Endothelial cell of umbilical vein (primary cell): ENCODE data around the gene MUC2. TPM values are rescaled to one million over a fixed set of nuclear protein-coding genes. Genes with fewer than 3 reads are reported as not detected.

Experiments
- BruUV-seq: library from RNA; stranded (reverse); fragments of 400-500 nt; replicated peaks from 2 replicates; lab custom pipeline; 2021; lab: Mats Ljungman, UMichigan
- CTCF ChIA-PET: fragments of 300-600, 350-600 bp; sonication (Branson Sonifier 250); formaldehyde crosslinking; loops from one replicate; lab custom pipeline; 2021; ENCODE audit warnings: antibody characterized with exemption, inconsistent platforms; lab: Charles Lee
- POLR2A ChIA-PET: fragments of 300-600, 350-600 bp; sonication (Branson Sonifier 250); formaldehyde crosslinking; loops from one replicate; lab custom pipeline; 2021; ENCODE audit warnings: antibody characterized with exemption, inconsistent platforms; lab: Charles Lee
- DNase-seq: peaks from one replicate; pipeline ENCODE4 v3.0.0-alpha.2; 2011; ENCODE audit warnings: low read depth, low spot score
- FAIRE-seq: peaks from 2 replicates; lab custom pipeline; 2011; peaks lifted over from hg19 to GRCh38; lab: Jason Lieb, UNC
- H2AFZ ChIP-seq: 2 replicates; pipeline ENCODE4 v1.6.0; 2012; ENCODE audit warnings: low read depth, low read length, control low read depth, inconsistent platforms
- H3K27ac ChIP-seq: 2 replicates; pipeline ENCODE4 v1.5.1; 2011; ENCODE audit warnings: low read depth, mild to moderate bottlenecking, control low read depth, low read length, moderate library complexity; ENCODE audit not compliant: insufficient read depth
- H3K27me3 ChIP-seq, 2 experiments: 2 replicates each; pipeline versions ENCODE4 v1.6.0 to v1.6.1; 2011; ENCODE audit warnings: low read length in 2 of 2, mixed read lengths in 1 of 2; ENCODE audit not compliant: control insufficient read depth in 2 of 2, insufficient read depth in 2 of 2
- H3K36me3 ChIP-seq, 2 experiments: 2 replicates in 1 of 2; 3 replicates in 1 of 2; pipeline ENCODE4 v1.5.1; 2011; ENCODE audit warnings: low read length in 2 of 2, mild to moderate bottlenecking in 1 of 2, moderate library complexity in 1 of 2; ENCODE audit not compliant: control insufficient read depth in 2 of 2, insufficient read depth in 2 of 2; ENCODE audit errors: extremely low read depth in 1 of 2
- H3K4me1 ChIP-seq: 3 replicates; pipeline ENCODE4 v1.5.1; 2011; ENCODE audit warnings: mild to moderate bottlenecking, low read length; ENCODE audit not compliant: control insufficient read depth, insufficient read depth; ENCODE audit errors: extremely low read depth
- H3K4me2 ChIP-seq: 2 replicates; pipeline ENCODE4 v1.6.1; 2011; ENCODE audit warnings: low read length, control low read depth, mixed read lengths; ENCODE audit not compliant: insufficient read depth
- H3K4me3 ChIP-seq, 3 experiments: fragments of 200-600 bp in 1 of 3; sonication (generic), shearing (Covaris generic) in 1 of 3; replicated peaks in 1 of 3; 2 replicates each; pipeline ENCODE4 v1.5.1; 2011 to 2016; ENCODE audit warnings: control low read depth in 3 of 3, low read length in 3 of 3, mild to moderate bottlenecking in 2 of 3, inconsistent platforms in 1 of 3, low read depth in 1 of 3, moderate library complexity in 1 of 3; ENCODE audit not compliant: insufficient read depth in 1 of 3
- H3K79me2 ChIP-seq: 2 replicates; pipeline ENCODE4 v1.6.0; 2012; ENCODE audit warnings: low read length, inconsistent platforms; ENCODE audit not compliant: control insufficient read depth, insufficient read depth
- H3K9ac ChIP-seq: replicated peaks from 2 replicates; pipeline ENCODE3; 2011; ENCODE audit warnings: low read length, control low read depth; ENCODE audit not compliant: insufficient read depth; ENCODE audit errors: extremely low read depth
- H3K9me1 ChIP-seq: replicated peaks from 3 replicates; pipeline ENCODE4 v1.6.0; 2011; ENCODE audit warnings: mild to moderate bottlenecking, low read length; ENCODE audit not compliant: control insufficient read depth, insufficient read depth; ENCODE audit errors: extremely low read depth
- H3K9me3 ChIP-seq: replicated peaks from 2 replicates; pipeline ENCODE4 v1.5.1; 2012; ENCODE audit warnings: low read length, inconsistent platforms; ENCODE audit not compliant: control insufficient read depth, insufficient read depth
- H4K20me1 ChIP-seq: replicated peaks from 2 replicates; pipeline ENCODE3; 2011; ENCODE audit warnings: mild to moderate bottlenecking, low read length; ENCODE audit not compliant: control insufficient read depth, insufficient read depth; ENCODE audit errors: extremely low read depth
- JUN ChIP-seq: IDR thresholded peaks from 2 replicates; pipeline ENCODE4 v1.6.1; 2011; ENCODE audit warnings: borderline replicate concordance, low read depth; ENCODE audit not compliant: insufficient read length, insufficient read depth
- dilution Hi-C: fragments of 300-500 bp; cut with MboI; formaldehyde crosslinking; loops from one replicate; pipeline ENCODE4 v1.15.0; 2019; ENCODE audit warnings: low sequenced_read_pairs; ENCODE audit not compliant: extremely low pct_ligation_motif_present
- intact Hi-C: fragments of 100-400 bp; cut with micrococcal nuclease; formaldehyde crosslinking; loops from one replicate; pipeline ENCODE4 v1.10.0; 2022
- polyA plus RNA-seq, 4 experiments: library from polyadenylated mRNA; depleted of rRNA in 3 of 4; stranded (reverse) in 3 of 4; unstranded in 1 of 4; fragments of >200 nt; gene quantifications; 2 replicates each; pipeline versions ENCODE4 v1.2.1 to v1.2.3, GENCODE V29; 2011 to 2012; ENCODE audit warnings: missing spikeins in 1 of 4
- total RNA-seq: library from RNA; stranded (reverse); gene quantifications from 2 replicates; pipeline ENCODE4 v1.2.3, GENCODE V29; 2021
- TF ChIP-seq, protein P1 (sequence below), 2 donors: IDR thresholded peaks; 1 replicate in 1 of 2; 2 replicates in 1 of 2; pipeline ENCODE4 v1.5.1; 2011; ENCODE audit warnings: low read length in 2 of 2, mild to moderate bottlenecking in 2 of 2, moderate library complexity in 2 of 2, control low read depth in 1 of 2, inconsistent platforms in 1 of 2, low read depth in 1 of 2; ENCODE audit not compliant: insufficient read depth in 1 of 2; ENCODE audit errors: extremely low read depth in 1 of 2

MUC2 gene
- total and polyA plus RNA-seq, 2 donors (not counting 3 experiments of a cell fraction or from before 2014, with no cell fraction given) = not detected

DNA sequence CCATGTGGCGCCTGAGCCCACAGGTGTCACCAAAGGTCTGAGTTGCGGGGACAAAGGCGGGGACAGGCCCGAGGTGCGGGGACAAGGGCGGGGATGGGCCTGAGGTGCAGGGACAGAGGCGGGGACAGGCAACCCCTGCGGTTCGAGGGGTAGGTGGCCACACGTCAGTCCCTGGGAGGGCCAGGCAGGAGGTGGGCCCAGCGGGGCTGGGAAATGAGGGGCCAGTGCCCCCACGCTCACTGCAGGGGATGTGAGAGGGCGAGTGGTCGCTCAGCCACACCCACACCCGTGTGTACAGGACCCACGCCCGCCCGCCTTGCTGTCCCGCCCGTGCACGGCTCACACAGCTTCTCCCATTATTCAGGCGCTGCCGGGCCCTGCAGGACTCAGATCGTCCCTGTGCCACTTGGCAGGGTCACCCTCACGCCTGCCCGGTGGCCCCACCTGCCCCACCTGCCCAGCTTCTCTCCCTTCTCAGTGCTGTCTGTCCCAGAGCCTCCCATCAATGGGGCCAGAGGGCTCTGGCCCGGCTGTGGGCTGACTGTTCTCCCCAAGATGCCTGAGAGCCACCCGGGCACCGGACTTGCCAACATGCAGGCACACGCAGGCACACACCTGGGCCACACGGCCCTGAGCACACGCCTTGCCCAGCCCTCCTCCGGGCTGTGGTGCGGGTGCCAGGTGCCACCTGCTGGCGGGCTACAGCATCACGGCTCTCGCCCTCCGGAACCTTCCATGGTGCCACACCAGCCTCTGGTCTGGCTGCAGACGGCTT lies 23.9 kb upstream of the MUC2 start:
- Histone ChIP-seq H3K36me3 (no peaks in the 10 kb centered on the region), H3K9me1 (no peaks in the 10 kb centered on the region), H3K27ac (no peak overlapping the region), H3K9ac (no peak overlapping the region), H3K4me3 (no peak overlapping the region), H2AFZ (no peak overlapping the region), H3K9me3 (no peaks in the 10 kb centered on the region), H3K4me2 (no peak overlapping the region), H3K4me1 (no peaks in the 10 kb centered on the region), H3K27me3 (peaks cover 4 to 5% of the 10 kb centered on the region in 2 experiments), H4K20me1 (no peaks in the 10 kb centered on the region), H3K79me2 (no peaks in the 10 kb centered on the region)
- TF ChIP-seq, protein P1, sequence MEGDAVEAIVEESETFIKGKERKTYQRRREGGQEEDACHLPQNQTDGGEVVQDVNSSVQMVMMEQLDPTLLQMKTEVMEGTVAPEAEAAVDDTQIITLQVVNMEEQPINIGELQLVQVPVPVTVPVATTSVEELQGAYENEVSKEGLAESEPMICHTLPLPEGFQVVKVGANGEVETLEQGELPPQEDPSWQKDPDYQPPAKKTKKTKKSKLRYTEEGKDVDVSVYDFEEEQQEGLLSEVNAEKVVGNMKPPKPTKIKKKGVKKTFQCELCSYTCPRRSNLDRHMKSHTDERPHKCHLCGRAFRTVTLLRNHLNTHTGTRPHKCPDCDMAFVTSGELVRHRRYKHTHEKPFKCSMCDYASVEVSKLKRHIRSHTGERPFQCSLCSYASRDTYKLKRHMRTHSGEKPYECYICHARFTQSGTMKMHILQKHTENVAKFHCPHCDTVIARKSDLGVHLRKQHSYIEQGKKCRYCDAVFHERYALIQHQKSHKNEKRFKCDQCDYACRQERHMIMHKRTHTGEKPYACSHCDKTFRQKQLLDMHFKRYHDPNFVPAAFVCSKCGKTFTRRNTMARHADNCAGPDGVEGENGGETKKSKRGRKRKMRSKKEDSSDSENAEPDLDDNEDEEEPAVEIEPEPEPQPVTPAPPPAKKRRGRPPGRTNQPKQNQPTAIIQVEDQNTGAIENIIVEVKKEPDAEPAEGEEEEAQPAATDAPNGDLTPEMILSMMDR (IDR thresholded peaks at IDR 0.05; ENCODE audit: extremely low read depth in 1 of 2, insufficient read depth in 1 of 2, low read depth in 1 of 2, low read length in 2 of 2) = peak; percentile 86 to 98
- TF ChIP-seq JUN = no peak
- dilution Hi-C loops (no loop called here), intact Hi-C loops (loop anchor here (1.0 to 5.0 kb wide), 3 partner anchors 138 to 202 kb away; partner anchors contain the start of gene CHID1)
- peak; percentile 57 for DNase-seq
- peak; percentile 72 for FAIRE-seq
- ChIA-PET POLR2A (no interaction called here), CTCF (interaction anchor here (0.6 to 4.9 kb wide), 23 partner anchors 10 to 267 kb away, joined by 3 to 46 read pairs (median 4); partner anchors contain the start of genes AP2A2 and TSPAN4)
- no TSS peak for BruUV-seq
